K562 (cell line): Measurements from ENCODE around the gene TOR1AIP1. TPM values are rescaled to one million over a fixed set of nuclear protein-coding genes. Genes with fewer than 3 reads are reported as not detected.

Source experiments
- BCOR ChIP-seq: fragments of 450-650 bp; IDR thresholded peaks from 2 replicates; pipeline ENCODE4 v1.6.1; 2016
- CBFB ChIP-seq: sonication (generic); formaldehyde crosslinking; IDR thresholded peaks from 2 replicates; pipeline ENCODE4 v1.4.0; 2020; ENCODE audit warnings: mild to moderate bottlenecking, missing genetic modification reagents
- CREB5 ChIP-seq: fragments of 250-450 bp; sonication (Bioruptor Pico); IDR thresholded peaks from 2 replicates; pipeline ENCODE4 v1.5.0; 2020; ENCODE audit warnings: mild to moderate bottlenecking
- HDAC3 ChIP-seq: fragments of 450-650 bp; IDR thresholded peaks from 2 replicates; pipeline ENCODE4 v1.6.1; 2018; ENCODE audit warnings: borderline replicate concordance, mild to moderate bottlenecking, moderate library complexity; ENCODE audit not compliant: partially characterized antibody
- KAT2B ChIP-seq: IDR thresholded peaks from one replicate; pipeline ENCODE4 v1.6.1; 2012; ENCODE audit warnings: low read depth, mild to moderate bottlenecking, control low read depth, inconsistent platforms, low read length, moderate library complexity
- MEF2D ChIP-seq: conservative IDR thresholded peaks from 2 replicates; pipeline ENCODE4 v1.6.1; 2016; ENCODE audit warnings: low read depth, missing genetic modification characterization, missing compliant biosample characterization
- NR2C1 ChIP-seq, 2 experiments: fragments of 450-650 bp; IDR thresholded peaks; 2 replicates each; pipeline ENCODE4 v1.6.1; 2017; ENCODE audit warnings: mild to moderate bottlenecking in 2 of 2, antibody characterized with exemption in 1 of 2, inconsistent platforms in 1 of 2, missing compliant biosample characterization in 1 of 2, missing genetic modification characterization in 1 of 2
- PURB ChIP-seq: sonication (generic); formaldehyde crosslinking; IDR thresholded peaks from 2 replicates; pipeline ENCODE4 v1.9.0; 2021; ENCODE audit warnings: low read depth, mild to moderate bottlenecking, missing genetic modification reagents
- SIX5 ChIP-seq, 2 experiments: IDR thresholded peaks; 2 replicates each; pipeline ENCODE4 v1.6.1; 2011; ENCODE audit warnings: low read length in 2 of 2, borderline replicate concordance in 1 of 2, low read depth in 1 of 2, mild to moderate bottlenecking in 1 of 2, moderate library complexity in 1 of 2; ENCODE audit not compliant: insufficient read depth in 1 of 2
- SMC3 ChIP-seq: conservative IDR thresholded peaks from 2 replicates; pipeline ENCODE4 v1.6.1; 2011; ENCODE audit warnings: low read depth, low read length, improper control_type of control experiment; ENCODE audit not compliant: insufficient read depth
- ZBTB12 ChIP-seq: fragments of 250-450 bp; sonication (Bioruptor Pico); IDR thresholded peaks from 2 replicates; pipeline ENCODE4 v1.4.0; 2020
- ZNF407 ChIP-seq: fragments of 450-650 bp; IDR thresholded peaks from 2 replicates; pipeline ENCODE4 v1.6.1; 2016; ENCODE audit warnings: low read depth
- polyA plus RNA-seq, 8 experiments: library from polyadenylated mRNA; depleted of rRNA in 4 of 8; stranded (reverse) in 5 of 8; unstranded in 3 of 8; fragments of >200 nt; fragmentation: Nextera tagmentation in 2 of 8; fragmentation: Illumina TruSeq in 1 of 8; extraction: Ambion mirVana in 2 of 8; extraction: Trizol in 1 of 8; gene quantifications; 2 replicates each; pipeline versions ENCODE4 v1.2.1 to v1.2.3, GENCODE V29; 2011 to 2014; ENCODE audit warnings: inconsistent platforms in 1 of 8, missing spikeins in 1 of 8
- total RNA-seq, 7 experiments: library from RNA; depleted of rRNA in 6 of 7; stranded (reverse); fragments of >200 nt in 6 of 7; fragmentation: Illumina TruSeq in 2 of 7; extraction: Trizol in 2 of 7; gene quantifications; 2 replicates each; pipeline versions ENCODE4 v1.2.1 to v1.2.3, GENCODE V29; 2011 to 2021; ENCODE audit warnings: low replicate concordance in 1 of 7

TOR1AIP1 gene
- total and polyA plus RNA-seq, 9 of the 15 experiments (the other 6 are each of a cell fraction or from before 2014, with no cell fraction given): 18.1 to 46.9 (median 35.5) TPM

- TF ChIP-seq ZBTB12 (peak; percentile 76), SMC3 (no peak), SIX5 (IDR thresholded peaks at IDR 0.05; ENCODE audit: borderline replicate concordance in 1 of 2, insufficient read depth in 1 of 2, low read depth in 1 of 2, low read length in 2 of 2) (peak; percentile 82 to 85), PURB (CRISPR knock-in tag) (no peak), HDAC3 (peak; percentile 38), KAT2B (no peak), BCOR (peak; percentile 98), ZNF407 (no peak), MEF2D (tag) (no peak), CBFB (CRISPR knock-in tag) (peak; percentile 97), NR2C1 (IDR thresholded peaks at IDR 0.05) (peak; percentile 53), NR2C1 (tag; IDR thresholded peaks at IDR 0.05) (0 out of 2 replicates have a peak, but pooled peaks have one; percentile 62), CREB5 (CRISPR knock-in tag) (no peak)
These were observed 4.4 kb upstream of the TOR1AIP1 start, which contains the start of gene TOR1AIP2 (continued) for GRCh38 chr1:179877586-179878265.
